CD4-positive, alpha-beta T cell (primary cell): ENCODE results near the gene ATP10A. TPM values are rescaled to one million over a fixed set of nuclear protein-coding genes. Genes with fewer than 3 reads are reported as not detected.

ENCODE experiments used
- ATAC-seq: fragments of 200-7000 bp; cut with Tn5 transposase; one replicate; pipeline ENCODE4 v1.10.0; 2022; ENCODE audit warnings: mild to moderate bottlenecking; ENCODE audit not compliant: poor library complexity
- CTCF ChIA-PET: fragments of 350-600 bp; sonication (Branson Sonifier 250); formaldehyde crosslinking; loops from one replicate; lab custom pipeline; 2021; ENCODE audit warnings: antibody characterized with exemption, inconsistent platforms; lab: Charles Lee
- POLR2A ChIA-PET: fragments of 350-600 bp; sonication (Branson Sonifier 250); formaldehyde crosslinking; loops from one replicate; lab custom pipeline; 2021; ENCODE audit warnings: antibody characterized with exemption, inconsistent platforms; lab: Charles Lee
- DNase-seq, 14 experiments: peaks; one replicate each; pipeline ENCODE4 v3.0.0-alpha.2; 2013 to 2020; ENCODE audit warnings: mixed read lengths in 2 of 14
- H3K27ac ChIP-seq, 2 donors: one replicate each; pipeline versions ENCODE4 v1.5.1 to v1.7.0; 2013; ENCODE audit warnings: low read length in 2 of 2, low read depth in 1 of 2, mild to moderate bottlenecking in 1 of 2
- H3K27me3 ChIP-seq, 2 experiments: 1 replicate in 1 of 2; 2 replicates in 1 of 2; pipeline versions ENCODE4 v1.6.1 to v1.7.0; 2013; ENCODE audit warnings: low read length in 2 of 2, control low read depth in 1 of 2, mild to moderate bottlenecking in 1 of 2, moderate library complexity in 1 of 2; ENCODE audit not compliant: insufficient read depth in 2 of 2, control insufficient read depth in 1 of 2
- H3K36me3 ChIP-seq: one replicate; pipeline ENCODE4 v1.6.1; 2013; ENCODE audit warnings: low read length, control low read depth; ENCODE audit not compliant: insufficient read depth
- H3K4me1 ChIP-seq: one replicate; pipeline ENCODE4 v1.6.1; 2013; ENCODE audit warnings: low read length, control low read depth; ENCODE audit not compliant: insufficient read depth
- H3K4me3 ChIP-seq: one replicate; pipeline ENCODE4 v1.5.1; 2013; ENCODE audit warnings: mild to moderate bottlenecking, low read length, moderate library complexity
- H3K9me3 ChIP-seq, 2 experiments: 1 replicate in 1 of 2; 2 replicates in 1 of 2; pipeline versions ENCODE4 v1.6.1 to v1.7.0; 2013; ENCODE audit warnings: low read length in 2 of 2, mild to moderate bottlenecking in 2 of 2, control low read depth in 1 of 2, moderate library complexity in 1 of 2; ENCODE audit not compliant: control insufficient read depth in 1 of 2, insufficient read depth in 1 of 2
- H3K27ac Mint-ChIP-seq: one replicate; pipeline ENCODE4 v1.8.0; 2020; ENCODE audit warnings: mixed read lengths
- H3K27me3 Mint-ChIP-seq: one replicate; pipeline ENCODE4 v1.8.0; 2021; ENCODE audit warnings: mixed read lengths
- H3K36me3 Mint-ChIP-seq: one replicate; pipeline ENCODE4 v1.8.0; 2021; ENCODE audit warnings: low read depth, mixed read lengths
- H3K4me1 Mint-ChIP-seq: one replicate; pipeline ENCODE4 v1.8.0; 2021; ENCODE audit warnings: low read depth, mixed read lengths
- H3K4me3 Mint-ChIP-seq: one replicate; pipeline ENCODE4 v1.8.0; 2020; ENCODE audit warnings: mild to moderate bottlenecking, mixed read lengths
- H3K9me3 Mint-ChIP-seq: one replicate; pipeline ENCODE4 v1.8.0; 2020; ENCODE audit warnings: mixed read lengths
- CTCF ChIP-seq: fragments of 200-600 bp; IDR thresholded peaks from one replicate; pipeline ENCODE4 v1.8.0; 2022; ENCODE audit warnings: antibody characterized with exemption, mild to moderate bottlenecking
- intact Hi-C, 2 experiments: fragments of 100-400 bp; cut with DNase I in 1 of 2; cut with micrococcal nuclease in 1 of 2; formaldehyde crosslinking; loops; one replicate each; pipeline versions ENCODE4 v1.15.1 to v1.9.0; 2023 to 2025; cut with DNase I, micrococcal nuclease
- total RNA-seq, 174 experiments: library from RNA in 2 of 174; stranded (reverse) in 2 of 174; gene quantifications; one replicate each; pipeline ENCODE4 v1.2.3 and lab custom pipeline; 2021 to 2026

ATP10A gene
- total RNA-seq, 2 experiments from 2014 or later = 30.0 to 30.4 TPM

GRCh38 chr15:25767356-25768151 is 95.6 kb downstream of the ATP10A start:
- Mint-ChIP-seq H3K36me3 (peaks cover 62% of the 10 kb centered on the region), H3K9me3 (no peaks in the 10 kb centered on the region)

GRCh38 chr15:25766417-25766816 is 96.7 kb downstream of the ATP10A start:
- no peaks in the 10 kb centered on the region for H3K4me1 Mint-ChIP-seq
- H3K36me3 Mint-ChIP-seq = peaks cover 66% of the 10 kb centered on the region
- CTCF ChIA-PET = no interaction called here
- POLR2A ChIA-PET = no interaction called here
- Histone ChIP-seq H3K27me3 (no peaks in the 10 kb centered on the region), H3K27ac (no peak overlapping the region), H3K4me1 (no peaks in the 10 kb centered on the region), H3K4me3 (no peak overlapping the region), H3K9me3 (no peaks in the 10 kb centered on the region), H3K36me3 (peaks cover 26% of the 10 kb centered on the region)
- ATAC-seq (no peak), DNase-seq (no peak)
- intact Hi-C loops = no loop called here
- no peak for TF ChIP-seq CTCF
- no peak overlapping the region for H3K4me3 Mint-ChIP-seq
- H3K27ac Mint-ChIP-seq = no peak overlapping the region
- no peaks in the 10 kb centered on the region for H3K9me3 Mint-ChIP-seq
- no peaks in the 10 kb centered on the region for H3K27me3 Mint-ChIP-seq

More at GRCh38 chr15:25767356-25768151, 95.6 kb downstream of the ATP10A start:
- Mint-ChIP-seq H3K27me3 (no peaks in the 10 kb centered on the region), H3K27ac (no peak overlapping the region), H3K4me1 (no peaks in the 10 kb centered on the region), H3K4me3 (no peak overlapping the region)
- H3K27ac ChIP-seq = no peak overlapping the region
- DNase-seq (no peak), ATAC-seq (no peak)
- ChIA-PET CTCF (no interaction called here), POLR2A (no interaction called here)
- no peaks in the 10 kb centered on the region for H3K27me3 ChIP-seq
- intact Hi-C loops = no loop called here
- H3K36me3 ChIP-seq = peaks cover 26% of the 10 kb centered on the region
- no peak for TF ChIP-seq CTCF
- no peaks in the 10 kb centered on the region for H3K9me3 ChIP-seq
- H3K4me3 ChIP-seq = no peak overlapping the region
- no peaks in the 10 kb centered on the region for H3K4me1 ChIP-seq

- no peak for ATAC-seq
- POLR2A ChIA-PET = no interaction called here
- Mint-ChIP-seq H3K4me1 (no peaks in the 10 kb centered on the region), H3K36me3 (peaks cover 69% of the 10 kb centered on the region), H3K4me3 (no peak overlapping the region), H3K9me3 (no peaks in the 10 kb centered on the region), H3K27ac (no peak overlapping the region), H3K27me3 (no peaks in the 10 kb centered on the region)
- Histone ChIP-seq H3K4me3 (no peak overlapping the region), H3K36me3 (peaks cover 26% of the 10 kb centered on the region), H3K27ac (no peak overlapping the region), H3K9me3 (no peaks in the 10 kb centered on the region), H3K4me1 (no peaks in the 10 kb centered on the region), H3K27me3 (no peaks in the 10 kb centered on the region)
- CTCF ChIA-PET = no interaction called here
- TF ChIP-seq CTCF = no peak
- intact Hi-C loops = no loop called here
- no peak for DNase-seq
Observed at GRCh38 chr15:25764980-25765735, 98.0 kb downstream of the ATP10A start.
